GM19351 (cell line): ENCODE measurements around the gene LIM2.
"Not testable (repeated sequence)": the region's sequence is repeated elsewhere in the genome, so short reads cannot be mapped to it uniquely, and the experiment has no call there.

Experiments used
- ATAC-seq: cut with Tn5 transposase; IDR thresholded peaks from one replicate; pipeline ENCODE4 v1.9.1; 2021; ENCODE audit warnings: mild to moderate bottlenecking, moderate library complexity; ENCODE audit not compliant: unreplicated experiment

LIM2 gene, protein sequence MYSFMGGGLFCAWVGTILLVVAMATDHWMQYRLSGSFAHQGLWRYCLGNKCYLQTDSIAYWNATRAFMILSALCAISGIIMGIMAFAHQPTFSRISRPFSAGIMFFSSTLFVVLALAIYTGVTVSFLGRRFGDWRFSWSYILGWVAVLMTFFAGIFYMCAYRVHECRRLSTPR

DNA sequence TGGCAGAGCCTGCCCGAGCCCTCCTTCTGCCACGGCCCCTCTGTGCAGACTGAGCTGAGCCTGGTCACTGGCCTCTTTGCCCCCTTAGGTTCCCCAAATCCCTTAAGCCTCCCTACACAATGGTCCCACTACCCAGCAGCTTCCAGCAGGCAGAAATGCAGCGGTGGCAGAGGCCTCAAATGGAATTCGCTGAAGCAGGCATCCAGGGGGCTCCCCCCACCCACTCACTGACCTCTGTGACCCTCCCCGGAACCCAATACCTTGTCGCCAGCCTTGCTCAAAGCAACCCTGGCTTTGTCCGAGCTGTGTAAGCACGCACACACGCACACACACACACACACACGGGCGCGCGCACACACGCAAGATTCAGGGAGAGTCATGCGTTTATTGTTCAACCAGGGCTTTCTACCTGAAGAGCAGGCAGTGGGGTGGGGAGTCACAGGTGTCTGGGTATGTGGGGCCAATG, at the start of gene LIM2:
Gene LIM2 (minus strand): TSS at position 51 of the 466 bp plus-strand sequence. CDS start 531 bp downstream, outside the sequence.
- ATAC-seq, result no peak

DNA sequence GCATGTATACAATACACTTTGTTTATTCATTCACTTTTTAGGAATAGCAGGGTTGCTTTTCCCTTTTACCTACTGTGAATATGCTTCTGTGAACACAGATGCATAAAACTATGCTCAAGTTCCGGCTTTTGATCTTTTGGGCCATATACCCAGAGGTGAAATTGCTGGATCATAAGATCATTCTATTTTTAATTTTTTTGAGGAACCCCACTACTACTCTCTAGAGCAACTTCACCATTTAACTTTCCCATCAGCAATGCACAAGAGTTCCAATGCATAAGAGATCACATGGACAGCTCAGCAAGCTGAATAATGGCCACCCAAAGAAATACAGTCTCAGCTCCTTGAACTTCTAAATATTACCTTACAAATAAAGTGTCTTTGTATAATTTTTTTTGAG, 46.7 kb upstream of the LIM2 start:
- ATAC-seq, result no peak

DNA sequence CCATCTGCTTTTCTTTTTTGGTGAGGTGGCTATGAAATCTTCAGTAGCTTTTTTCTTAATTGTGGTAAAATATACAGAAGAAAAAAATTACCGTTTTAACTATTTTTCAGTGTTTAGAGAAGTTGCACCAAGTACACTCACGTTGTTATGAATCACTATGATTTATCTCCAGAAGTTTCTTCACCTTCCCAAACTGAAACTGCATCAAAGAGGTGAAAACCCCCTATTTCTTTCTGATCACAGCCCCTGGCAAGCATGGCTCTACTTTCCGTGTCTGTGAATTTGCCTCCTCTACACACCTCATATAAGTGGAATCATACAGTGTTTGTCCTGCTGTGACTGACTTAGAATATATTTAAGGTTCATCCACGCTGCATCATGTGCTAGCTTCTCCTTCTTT, 45.3 kb upstream of the LIM2 start:
- no peak for ATAC-seq

DNA sequence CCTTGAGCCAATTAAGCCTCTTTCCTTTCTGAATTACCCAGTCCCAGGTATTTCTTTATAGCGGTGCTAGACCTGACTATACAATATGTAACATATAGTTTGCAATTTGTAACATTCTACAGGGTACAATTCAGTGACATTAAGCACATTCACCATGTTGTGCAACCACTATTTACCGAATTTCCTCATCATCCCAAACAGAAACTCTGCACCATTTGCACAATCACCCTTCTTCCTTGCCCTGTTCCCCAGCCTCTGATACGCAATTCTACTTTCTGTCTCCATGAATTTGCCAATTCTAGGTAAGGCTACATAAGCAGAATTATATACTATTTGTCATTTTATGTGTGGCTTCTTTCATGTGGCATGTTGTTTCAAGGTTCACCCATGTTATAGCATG, 43.4 kb upstream of the LIM2 start:
- no peak for ATAC-seq

DNA sequence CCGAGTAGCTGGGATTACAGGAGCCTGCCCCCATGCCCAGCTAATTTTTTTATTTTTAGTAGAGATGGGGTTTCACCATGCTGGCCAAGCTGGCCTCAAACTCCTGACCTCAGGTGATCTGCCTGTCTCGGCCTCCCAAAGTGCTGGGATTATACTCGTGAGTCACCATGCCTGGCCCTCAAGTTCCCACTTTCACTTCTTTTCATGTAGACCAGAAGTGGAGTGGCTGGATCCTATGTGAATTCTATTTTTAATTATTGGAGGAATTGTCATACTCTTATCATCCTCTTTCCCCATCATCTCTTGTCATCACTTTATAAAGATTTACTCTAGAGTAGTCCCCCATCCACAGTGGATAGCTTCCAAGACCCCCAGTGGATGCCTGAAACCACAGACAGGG, 42.4 kb upstream of the LIM2 start:
- no peak for ATAC-seq

DNA sequence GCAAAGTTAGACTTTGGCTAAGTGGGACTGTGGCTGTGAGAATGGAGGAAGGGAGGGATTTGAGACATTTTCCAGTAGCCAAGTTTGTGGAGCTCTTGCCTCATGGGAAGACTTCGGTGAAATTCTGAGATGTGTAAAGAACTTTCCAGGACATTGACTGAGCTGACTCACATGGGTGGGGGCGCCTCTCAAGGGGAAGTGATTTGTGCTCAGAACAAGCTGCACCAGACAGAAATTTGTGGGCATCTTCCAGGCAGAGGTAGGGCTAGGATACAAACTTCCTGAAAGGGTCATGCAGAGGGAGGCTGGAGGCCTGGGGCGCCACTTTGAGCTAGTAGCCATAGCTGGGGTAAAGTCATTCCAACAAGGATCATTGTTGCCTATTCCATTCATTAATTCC, 39.4 kb upstream of the LIM2 start:
- no peak for ATAC-seq

DNA sequence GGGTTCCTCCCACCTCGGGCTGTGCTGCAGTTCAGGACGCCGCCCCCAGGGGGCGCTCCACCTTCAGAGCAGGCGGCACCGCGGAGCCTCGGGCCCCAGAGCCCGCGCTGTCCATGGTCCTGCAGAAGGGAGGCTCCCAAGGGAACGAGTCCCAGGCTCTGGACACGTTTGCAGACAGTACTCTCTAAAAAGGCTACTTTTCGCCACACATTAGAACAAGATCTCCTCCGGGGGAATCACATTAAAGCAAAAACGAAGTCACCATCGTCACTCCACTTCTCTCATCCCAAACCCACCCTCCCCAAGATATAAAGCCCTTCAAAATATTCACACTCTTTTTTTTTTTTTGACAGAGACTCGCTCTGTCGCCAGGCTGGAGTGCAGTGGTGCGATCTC, 34.3 kb upstream of the LIM2 start:
- ATAC-seq, result peak; percentile 40

DNA sequence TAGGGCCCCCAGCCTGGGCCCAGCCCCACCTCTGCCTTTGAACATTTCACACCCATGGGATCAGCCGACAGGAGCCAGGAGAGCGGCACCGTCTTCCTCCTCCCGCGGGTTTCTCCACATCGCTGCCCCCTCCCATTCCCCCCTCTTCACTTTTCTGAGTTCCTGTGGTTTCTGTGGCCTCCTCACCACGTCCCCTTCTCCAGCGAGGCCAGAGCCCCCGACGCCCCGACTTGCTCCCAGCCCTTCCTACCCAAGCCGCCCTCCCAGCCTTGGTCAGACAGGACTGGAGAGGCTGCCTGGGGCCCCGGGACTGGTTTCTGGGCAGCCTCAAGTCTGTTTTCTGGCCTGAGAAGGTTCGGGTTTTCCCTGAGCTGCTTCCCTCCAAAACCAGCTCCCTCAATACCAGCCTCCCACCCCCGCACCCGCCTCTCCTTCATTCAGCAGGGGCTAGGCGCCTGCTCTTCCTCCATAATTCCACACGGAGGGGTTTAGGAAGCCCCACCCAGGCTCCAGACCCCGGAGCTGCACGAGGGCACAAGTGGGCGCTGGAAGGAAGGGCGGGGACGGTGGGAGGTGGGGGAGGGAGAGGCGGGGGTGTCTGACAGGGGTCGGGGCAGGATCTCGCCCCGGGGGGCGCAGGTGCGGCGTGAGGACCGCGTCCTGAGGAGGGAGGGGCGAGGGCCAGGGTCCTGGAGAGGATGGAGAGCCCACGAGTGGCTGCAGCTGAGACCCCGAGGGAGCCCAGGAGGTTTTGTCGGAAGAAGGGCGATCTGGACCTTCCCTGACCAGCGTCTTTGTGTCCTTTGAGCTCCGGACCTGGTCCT, 33.7 kb upstream of the LIM2 start:
- ATAC-seq, result no peak

DNA sequence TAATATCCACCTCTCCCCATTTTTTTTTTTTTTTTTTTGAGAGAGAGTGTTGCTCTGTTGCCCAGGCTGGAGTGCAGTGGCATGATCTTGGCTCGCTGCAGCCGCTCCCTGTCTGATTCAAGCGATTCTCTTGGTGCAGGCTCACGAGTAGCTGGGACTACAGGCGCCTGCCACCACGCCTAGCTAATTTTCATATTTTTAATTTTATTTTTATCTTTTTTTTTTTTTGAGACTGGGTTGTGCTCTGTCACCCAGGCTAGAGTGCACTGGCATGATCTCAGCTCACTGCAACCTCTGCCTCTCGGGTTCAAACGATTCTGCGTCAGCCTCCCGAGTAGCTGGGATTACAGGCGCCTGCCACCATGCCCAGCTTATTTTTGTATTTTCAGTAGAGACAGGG, 32.7 kb upstream of the LIM2 start:
- not testable (repeated sequence) for ATAC-seq

DNA sequence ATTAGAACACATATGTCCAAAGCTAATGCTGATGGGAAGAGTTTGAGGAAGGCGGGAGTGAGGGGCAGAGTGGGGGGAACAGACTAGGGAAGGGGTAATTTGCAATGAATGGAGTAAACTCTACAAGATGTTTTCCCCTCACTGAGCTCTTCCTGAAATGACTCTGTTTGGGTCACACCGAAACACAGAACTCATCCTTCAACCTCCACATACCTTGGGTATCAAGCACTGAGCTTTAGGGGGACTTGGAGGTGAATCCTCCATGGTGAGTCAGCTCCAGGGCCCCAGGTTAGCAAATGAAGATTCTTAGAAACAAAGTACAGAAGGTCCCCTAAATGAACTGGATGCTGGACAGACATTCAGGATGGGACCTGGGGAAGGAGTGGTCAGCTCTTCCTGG, 30.9 kb upstream of the LIM2 start:
- ATAC-seq, result no peak

DNA sequence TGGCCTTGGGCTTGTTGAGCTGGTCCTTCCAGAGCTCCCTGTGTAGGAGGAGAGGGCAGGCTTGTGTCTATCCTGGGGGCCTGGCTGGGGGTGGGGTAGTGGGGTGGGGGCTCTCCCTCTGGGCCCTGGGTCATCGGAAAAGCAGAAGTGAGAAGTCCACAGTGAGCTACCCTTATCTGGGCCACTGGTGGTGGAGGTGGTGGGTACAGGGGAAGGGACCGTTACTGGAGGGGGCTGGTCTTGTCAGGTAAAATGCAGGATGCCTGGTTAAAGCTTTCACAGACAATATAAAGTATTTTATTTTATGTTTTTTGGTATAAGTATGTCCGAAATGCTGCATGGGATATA, 30.0 kb upstream of the LIM2 start:
- ATAC-seq, result peak; percentile 44

DNA sequence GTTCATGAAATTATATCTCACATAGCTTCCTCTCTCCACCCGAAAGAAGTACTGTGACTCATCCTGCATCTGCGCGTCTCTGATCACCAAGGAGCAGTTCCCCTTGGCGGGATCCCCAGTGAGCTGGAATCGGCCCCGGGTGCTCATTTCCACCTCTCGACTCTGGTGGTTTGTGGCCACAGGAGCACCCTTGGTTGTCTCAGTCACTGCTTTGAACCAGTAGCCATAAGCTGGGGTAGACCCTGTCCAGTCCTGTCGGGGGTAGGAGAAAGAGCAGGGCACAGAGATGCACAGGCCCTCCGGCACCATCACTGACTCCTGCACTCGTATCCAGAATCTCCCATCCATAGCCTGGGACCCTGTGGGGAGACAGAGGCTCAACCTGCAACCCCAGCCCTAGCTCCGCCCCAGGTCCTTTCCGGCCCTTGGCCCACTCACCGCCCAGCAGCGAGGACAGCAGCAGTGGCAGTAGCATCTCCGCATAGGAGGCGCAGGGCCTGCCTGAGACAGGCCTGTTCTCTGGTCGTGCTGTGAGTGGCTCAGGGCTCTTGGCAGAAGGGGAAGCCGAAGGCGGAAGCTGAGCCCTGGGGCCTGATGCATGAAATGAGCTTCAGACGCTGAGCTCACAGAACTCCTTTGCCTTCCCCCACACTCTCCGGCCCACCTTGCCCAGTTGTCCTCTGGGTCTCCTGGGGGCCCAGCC, 29.5 kb upstream of the LIM2 start, which contains the start of gene SIGLEC10:
Gene SIGLEC10 (minus strand): TSS at position 536 of the 703 bp plus-strand sequence. CDS start 61 bp downstream, at position 475.
- peak; percentile 66 for ATAC-seq

DNA sequence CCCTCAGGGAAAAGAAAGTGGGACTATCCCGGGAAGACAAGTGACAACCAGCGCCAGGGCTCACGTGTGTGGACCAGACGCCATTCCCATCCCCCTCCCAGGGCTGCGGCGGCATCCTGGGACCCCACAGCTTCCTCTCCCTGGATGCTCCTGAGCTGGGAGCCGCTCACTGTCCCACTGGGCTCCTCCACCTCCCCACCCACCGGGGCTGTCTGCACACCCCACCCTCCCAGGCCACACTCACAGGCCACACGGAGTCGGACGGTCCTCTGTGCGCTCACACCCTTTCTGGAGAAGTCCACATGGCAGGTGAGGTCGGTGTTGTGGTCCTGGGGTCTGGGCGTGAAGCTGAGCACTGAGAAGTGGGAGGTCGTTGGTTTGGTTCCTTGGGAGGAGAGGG, 28.6 kb upstream of the LIM2 start:
- not testable (repeated sequence) for ATAC-seq

DNA sequence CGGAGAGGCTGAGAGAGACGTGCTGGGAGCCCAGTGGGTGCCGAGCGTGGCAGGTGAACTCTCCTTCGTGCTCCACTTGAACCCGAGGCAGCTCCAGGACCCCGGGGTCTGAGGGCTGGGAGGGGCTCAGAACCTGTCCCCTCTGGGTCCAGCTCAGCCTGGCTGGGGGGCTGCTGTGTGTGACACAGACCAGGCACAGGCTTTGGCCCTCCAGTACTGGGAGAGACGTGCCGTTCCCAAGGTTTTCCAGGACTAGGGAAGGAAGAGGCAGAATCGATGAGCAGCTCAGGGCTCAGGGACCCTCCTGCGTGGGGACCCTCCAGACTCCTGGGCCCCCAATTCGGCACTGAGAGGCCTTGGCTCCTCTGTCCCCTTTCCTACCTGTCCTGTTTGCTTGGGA, 27.4 kb upstream of the LIM2 start:
- no peak for ATAC-seq

DNA sequence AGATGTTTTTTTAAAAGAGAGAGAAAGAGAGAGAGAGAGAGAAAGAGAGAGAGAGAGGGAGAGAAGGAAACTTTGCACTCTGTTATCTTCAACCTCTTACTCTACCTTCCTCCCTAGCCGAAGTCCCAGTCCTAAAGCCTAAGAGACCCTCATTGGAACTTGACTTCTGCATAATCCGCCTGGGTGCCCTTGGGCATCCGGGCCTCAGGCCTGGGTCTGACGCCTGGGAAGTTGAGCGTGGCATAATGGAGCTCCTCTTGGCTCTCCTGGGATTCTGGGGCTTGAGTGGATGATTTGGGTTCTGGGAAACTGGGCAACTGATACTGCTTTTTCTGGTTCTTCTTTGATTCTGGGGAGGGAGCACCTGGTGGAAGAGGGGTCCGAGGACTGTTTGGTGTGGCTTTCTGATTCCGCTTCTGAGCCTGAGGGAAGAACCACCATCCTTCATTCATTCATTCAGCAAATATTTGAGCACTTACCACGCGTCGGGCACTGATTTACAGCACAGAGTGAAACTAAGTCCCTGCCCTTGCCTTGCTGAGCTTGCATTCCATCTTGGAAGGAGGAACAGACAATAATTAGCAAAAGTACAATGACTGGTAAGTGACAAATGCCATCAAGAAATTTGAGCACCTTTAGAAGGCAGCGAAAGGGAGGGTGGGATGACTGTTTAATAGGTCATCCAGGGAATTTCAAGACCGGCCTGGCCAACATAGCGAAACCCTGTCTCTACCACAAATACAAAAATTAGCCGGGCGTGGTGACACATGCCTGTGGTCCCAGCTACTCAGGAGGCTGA, 23.4 kb upstream of the LIM2 start:
- ATAC-seq, result no peak

DNA sequence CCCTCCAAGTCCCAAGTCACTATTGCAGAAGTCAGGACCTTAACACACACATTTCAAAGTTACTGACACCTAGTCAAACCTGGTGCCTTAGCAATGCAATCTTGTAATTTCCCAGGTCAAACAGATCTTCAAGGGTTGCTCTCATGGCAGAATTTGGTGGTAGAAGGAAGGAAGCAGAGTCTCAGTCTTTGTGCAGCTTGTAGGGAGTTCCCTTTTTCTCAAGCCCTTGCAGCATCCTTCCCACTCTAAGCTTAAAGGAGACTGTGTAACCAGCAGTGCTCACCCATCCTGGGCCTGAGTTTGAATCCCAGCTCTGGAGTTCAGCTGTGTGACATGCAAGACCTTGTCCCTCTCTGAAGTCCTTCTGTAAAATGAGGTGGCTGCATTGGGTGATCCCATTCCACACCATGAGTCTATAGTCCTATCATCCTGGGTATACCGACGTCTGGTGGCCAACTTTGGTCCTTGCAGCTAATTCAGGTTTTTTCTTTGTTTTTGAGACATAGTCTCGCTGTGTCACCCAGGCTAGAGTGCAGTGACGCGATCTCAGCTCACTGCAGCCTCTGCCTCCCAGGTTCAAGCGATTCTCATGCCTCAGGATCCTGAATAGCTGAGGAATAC, 19.8 kb upstream of the LIM2 start:
- ATAC-seq, result no peak

DNA sequence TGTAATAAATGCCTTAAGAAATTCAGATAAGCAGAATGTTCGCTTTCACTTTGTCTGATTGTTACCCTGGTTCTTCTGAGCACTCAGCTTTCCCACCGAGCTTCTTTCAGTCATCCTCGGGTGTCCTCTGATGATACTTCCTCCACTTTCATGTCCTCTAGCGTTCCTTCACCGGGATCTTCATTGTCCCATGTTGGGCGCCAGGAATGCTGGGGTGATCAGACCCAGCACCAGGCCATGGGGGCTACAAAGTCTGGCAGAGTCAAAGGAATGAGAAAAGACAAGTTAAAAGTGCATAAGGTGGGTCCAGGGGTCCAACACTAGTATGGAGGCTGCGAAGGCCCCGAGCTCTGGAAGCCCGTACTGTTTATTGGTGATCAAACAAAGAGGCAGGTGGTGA, 14.3 kb upstream of the LIM2 start:
- no peak for ATAC-seq

DNA sequence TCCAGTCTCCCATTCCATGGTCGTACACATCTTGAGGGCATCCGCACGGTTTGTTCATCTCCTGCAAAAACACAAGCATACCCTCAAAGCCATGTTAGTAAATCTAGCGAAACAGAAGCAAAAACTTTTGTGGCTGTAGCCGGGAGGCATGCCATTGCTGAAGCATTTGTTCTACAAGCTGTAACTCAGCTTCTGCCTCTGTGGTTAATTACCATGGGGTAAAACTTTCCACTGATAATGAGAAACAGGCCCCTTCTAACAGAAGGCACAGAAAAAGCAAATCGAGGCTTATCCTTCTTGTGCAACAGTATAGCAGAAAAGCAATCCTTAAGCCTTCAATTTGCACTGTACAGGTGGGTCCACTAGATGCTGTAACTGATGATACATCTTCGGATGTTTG, 12.2 kb upstream of the LIM2 start:
- not testable (repeated sequence) for ATAC-seq

DNA sequence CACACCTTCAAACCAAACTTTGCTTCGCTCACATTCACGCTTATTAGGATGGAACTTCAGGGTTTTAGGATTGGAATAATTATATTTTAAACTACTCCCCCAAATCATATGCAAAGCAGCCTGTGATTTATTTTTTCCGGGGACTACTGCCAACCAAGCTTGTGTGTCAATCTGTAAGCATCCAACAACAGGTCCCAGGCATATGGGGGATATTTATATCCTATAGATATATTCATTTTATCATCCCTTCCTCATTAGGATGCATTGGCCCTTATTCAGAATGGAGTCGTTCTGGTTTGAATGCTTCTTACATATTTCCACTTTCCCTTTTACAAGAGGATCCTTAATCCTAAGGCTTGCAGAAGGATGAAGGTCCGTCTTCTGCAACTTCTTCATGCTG, 11.5 kb upstream of the LIM2 start:
- no peak for ATAC-seq

DNA sequence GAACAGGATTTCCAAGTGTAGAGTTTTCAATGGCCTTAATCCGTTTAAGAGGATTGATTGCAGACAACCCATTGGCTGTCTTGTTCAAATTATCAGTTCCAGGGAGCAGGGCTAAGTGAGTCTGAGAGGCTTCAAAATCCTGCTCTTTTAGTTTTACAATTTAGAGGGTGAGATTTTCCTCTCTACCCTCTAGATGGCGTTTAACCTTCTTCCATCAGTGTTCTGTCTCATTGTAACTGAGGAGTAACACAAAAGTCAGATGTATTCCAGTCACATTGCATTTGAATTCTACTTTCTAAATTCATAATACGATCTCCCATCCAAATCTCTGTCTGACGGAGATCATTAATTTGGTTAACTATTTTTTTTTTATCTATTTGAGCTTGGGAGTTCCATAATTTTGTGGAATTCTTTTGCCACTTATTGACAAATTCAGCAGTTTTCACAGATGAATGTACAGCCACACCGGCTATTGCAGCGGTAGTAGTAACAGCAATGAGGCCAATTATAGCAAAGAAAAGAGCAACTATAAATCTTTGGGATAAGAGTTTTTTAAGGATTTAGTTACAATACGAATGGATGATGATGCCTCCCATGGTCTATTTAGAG, 10.4 kb upstream of the LIM2 start:
- no peak for ATAC-seq
